HG02884 (cell line): Measurements from ENCODE around the gene ZNF444.
A peak's percentile ranks its signal among the peaks of the same experiment; 100 is the strongest.
"Not testable (repeated sequence)": the region's sequence is repeated elsewhere in the genome, so short reads cannot be mapped to it uniquely, and the experiment has no call there.

Experiments used
- ATAC-seq: cut with Tn5 transposase; IDR thresholded peaks from one replicate; pipeline ENCODE4 v1.9.1; 2021; ENCODE audit warnings: mild to moderate bottlenecking, moderate library complexity; ENCODE audit not compliant: unreplicated experiment

The ZNF444 gene

GRCh38 chr19:56140583-56141416, at the start of gene ZNF444:
Gene ZNF444 (plus strand): TSS chr19:56141287. CDS start chr19:56146912, 5,625 bp downstream.
- ATAC-seq = peak; percentile 88

GRCh38 chr19:56091751-56092546, 49.1 kb upstream of the ZNF444 start:
- ATAC-seq = no peak

GRCh38 chr19:56092685-56093631, 48.1 kb upstream of the ZNF444 start:
- ATAC-seq = no peak

- no peak for ATAC-seq
Measured at GRCh38 chr19:56094449-56094848, 46.6 kb upstream of the ZNF444 start.

- ATAC-seq = no peak
Measured at GRCh38 chr19:56096665-56097064, 44.4 kb upstream of the ZNF444 start.

- no peak for ATAC-seq
Measured at GRCh38 chr19:56097306-56097705, 43.8 kb upstream of the ZNF444 start.

GRCh38 chr19:56097776-56098175, 43.3 kb upstream of the ZNF444 start:
- no peak for ATAC-seq

GRCh38 chr19:56098237-56098636, 42.9 kb upstream of the ZNF444 start:
- ATAC-seq = not testable (repeated sequence)

- no peak for ATAC-seq
Measured at GRCh38 chr19:56098731-56099568, 42.1 kb upstream of the ZNF444 start.

GRCh38 chr19:56099638-56100539, 41.2 kb upstream of the ZNF444 start:
- ATAC-seq = no peak

GRCh38 chr19:56101095-56101494, 40.0 kb upstream of the ZNF444 start:
- no peak for ATAC-seq

- ATAC-seq = no peak
Measured at GRCh38 chr19:56101746-56102535, 39.1 kb upstream of the ZNF444 start.

- ATAC-seq = no peak
Measured at GRCh38 chr19:56103027-56103614, 38.0 kb upstream of the ZNF444 start.

- no peak for ATAC-seq
Measured at GRCh38 chr19:56104423-56104822, 36.7 kb upstream of the ZNF444 start.

- ATAC-seq = no peak
Measured at GRCh38 chr19:56105090-56105701, 35.9 kb upstream of the ZNF444 start.

GRCh38 chr19:56105831-56106396, 35.2 kb upstream of the ZNF444 start:
- not testable (repeated sequence) for ATAC-seq

- ATAC-seq = no peak
Measured at GRCh38 chr19:56106397-56106849, 34.7 kb upstream of the ZNF444 start.
